AG09319 (cell line): ENCODE measurements around the gene PIGK.

Source experiments
- DNase-seq: peaks from one replicate; pipeline ENCODE4 v3.0.0-alpha.2; 2010; ENCODE audit warnings: low read depth; ENCODE audit errors: extremely low read depth
- TF ChIP-seq, protein P1 (sequence below): IDR thresholded peaks from 2 replicates; pipeline ENCODE4 v1.5.1; 2011; ENCODE audit warnings: low read depth, mild to moderate bottlenecking, inconsistent platforms, low read length, moderate library complexity

PIGK gene

DNA sequence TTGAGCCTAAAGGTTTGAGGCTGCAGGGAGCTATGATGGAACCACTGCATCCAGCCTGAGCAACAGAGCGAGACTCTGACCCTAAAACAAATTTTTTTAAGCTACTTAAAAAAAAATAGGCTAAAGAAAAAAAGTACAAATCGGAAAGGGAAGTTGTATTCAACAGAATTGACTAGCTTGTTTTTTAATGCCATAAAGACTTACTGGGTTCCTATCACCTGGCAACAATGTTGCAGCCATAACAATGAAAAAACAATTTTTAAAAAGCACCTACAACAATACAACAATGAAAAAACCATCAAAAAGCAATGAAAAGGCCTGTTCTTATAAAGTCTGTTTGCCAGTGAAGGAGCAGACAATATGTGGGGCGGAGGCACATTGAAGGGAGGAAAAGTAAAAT is 20.1 kb upstream of the PIGK start:
- TF ChIP-seq, protein P1, sequence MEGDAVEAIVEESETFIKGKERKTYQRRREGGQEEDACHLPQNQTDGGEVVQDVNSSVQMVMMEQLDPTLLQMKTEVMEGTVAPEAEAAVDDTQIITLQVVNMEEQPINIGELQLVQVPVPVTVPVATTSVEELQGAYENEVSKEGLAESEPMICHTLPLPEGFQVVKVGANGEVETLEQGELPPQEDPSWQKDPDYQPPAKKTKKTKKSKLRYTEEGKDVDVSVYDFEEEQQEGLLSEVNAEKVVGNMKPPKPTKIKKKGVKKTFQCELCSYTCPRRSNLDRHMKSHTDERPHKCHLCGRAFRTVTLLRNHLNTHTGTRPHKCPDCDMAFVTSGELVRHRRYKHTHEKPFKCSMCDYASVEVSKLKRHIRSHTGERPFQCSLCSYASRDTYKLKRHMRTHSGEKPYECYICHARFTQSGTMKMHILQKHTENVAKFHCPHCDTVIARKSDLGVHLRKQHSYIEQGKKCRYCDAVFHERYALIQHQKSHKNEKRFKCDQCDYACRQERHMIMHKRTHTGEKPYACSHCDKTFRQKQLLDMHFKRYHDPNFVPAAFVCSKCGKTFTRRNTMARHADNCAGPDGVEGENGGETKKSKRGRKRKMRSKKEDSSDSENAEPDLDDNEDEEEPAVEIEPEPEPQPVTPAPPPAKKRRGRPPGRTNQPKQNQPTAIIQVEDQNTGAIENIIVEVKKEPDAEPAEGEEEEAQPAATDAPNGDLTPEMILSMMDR = no peak
- no peak for DNase-seq

DNA sequence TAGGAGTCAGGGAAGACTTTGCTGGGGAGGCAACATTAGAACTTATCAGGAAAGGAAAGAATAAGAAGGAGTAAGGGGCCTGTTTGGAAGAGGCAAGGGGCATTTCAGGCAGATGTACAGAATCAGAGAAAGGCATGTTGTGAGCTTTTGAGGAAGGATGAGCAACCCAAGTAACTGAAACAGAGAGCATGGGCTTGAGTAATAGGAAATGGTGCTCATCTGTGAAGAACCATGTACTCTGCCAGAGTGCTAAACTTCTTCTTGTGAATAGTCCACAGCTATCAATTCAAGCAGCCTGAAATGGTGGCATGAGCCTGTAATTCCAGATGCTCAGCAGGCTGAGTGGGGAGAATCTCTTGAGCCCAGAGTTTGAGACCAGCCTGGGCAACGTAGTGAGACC is 19.2 kb upstream of the PIGK start:
- TF ChIP-seq, protein P1 = no peak
- DNase-seq = no peak

- no peak for DNase-seq
- TF ChIP-seq, protein P1 = no peak
These were observed 15.7 kb upstream of the PIGK start for GRCh38 chr1:77234943-77235342.

- TF ChIP-seq, protein P1 = no peak
These were observed 14.9 kb upstream of the PIGK start for GRCh38 chr1:77234096-77234495.

DNA sequence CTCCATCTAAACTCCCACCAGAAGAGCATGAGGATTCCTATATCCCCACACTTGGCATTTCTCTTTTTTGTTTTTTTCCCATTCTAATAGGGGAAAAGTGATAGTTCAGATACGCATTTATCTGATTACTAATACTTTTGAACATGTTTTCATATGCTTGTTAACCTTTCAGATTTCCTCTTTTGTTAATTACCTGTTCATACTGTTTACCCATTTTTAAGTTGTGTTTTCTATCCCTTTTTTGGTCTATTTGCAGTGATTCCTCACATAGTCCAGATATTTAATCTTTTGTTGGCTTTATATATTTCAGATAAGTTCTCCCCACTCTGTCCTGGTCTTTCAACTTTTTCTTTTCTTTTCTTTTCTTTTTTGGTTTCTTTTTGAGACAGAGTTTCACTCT is 13.6 kb upstream of the PIGK start:
- TF ChIP-seq, protein P1 = no peak
- DNase-seq = no peak

More at GRCh38 chr1:77234096-77234495, 14.9 kb upstream of the PIGK start:
- DNase-seq = no peak

GRCh38 chr1:77230051-77230450 is 10.8 kb upstream of the PIGK start:
- TF ChIP-seq, protein P1 = no peak

DNA sequence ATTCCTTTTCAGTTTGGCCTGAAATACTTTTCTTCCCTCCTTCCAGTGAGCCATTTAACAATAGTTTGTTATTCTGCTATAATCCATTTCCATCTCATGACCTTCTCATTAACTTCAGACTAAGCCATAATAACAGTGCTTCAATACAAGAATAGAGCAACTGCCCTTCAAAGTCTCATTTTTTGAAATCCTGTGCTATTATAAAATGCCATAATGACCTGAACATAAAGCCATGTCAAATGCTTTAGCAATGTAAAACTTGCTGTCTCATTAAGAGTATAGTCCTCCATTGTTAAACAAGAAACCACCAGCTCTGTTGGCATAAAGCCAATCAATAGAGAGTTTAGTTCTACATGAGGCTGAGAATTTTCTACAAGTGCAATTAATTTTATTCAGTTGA is 9.6 kb upstream of the PIGK start:
- no peak for DNase-seq
- TF ChIP-seq, protein P1 = no peak

More at GRCh38 chr1:77230051-77230450, 10.8 kb upstream of the PIGK start:
- no peak for DNase-seq
